Effector memory CD4-positive, alpha-beta T cell (primary cell): Measurements from ENCODE around the gene EVX1.

Experiments
- DNase-seq, 3 donors: peaks; one replicate each; pipeline ENCODE4 v3.0.0-alpha.2; 2020
- H3K27ac ChIP-seq: 2 replicates; pipeline ENCODE4 v1.7.0; 2013; ENCODE audit warnings: mild to moderate bottlenecking, low read length, moderate library complexity; ENCODE audit not compliant: insufficient read depth, poor library complexity, severe bottlenecking
- H3K27me3 ChIP-seq: replicated peaks from 2 replicates; pipeline ENCODE4 v1.7.0; 2013; ENCODE audit warnings: mild to moderate bottlenecking, low read length; ENCODE audit not compliant: insufficient read depth, control insufficient read depth, poor library complexity, severe bottlenecking
- H3K36me3 ChIP-seq: 2 replicates; pipeline ENCODE4 v1.7.0; 2013; ENCODE audit warnings: mild to moderate bottlenecking, low read length, moderate library complexity; ENCODE audit not compliant: control insufficient read depth, insufficient read depth
- H3K4me1 ChIP-seq: 2 replicates; pipeline ENCODE4 v1.7.0; 2013; ENCODE audit warnings: low read length, mild to moderate bottlenecking; ENCODE audit not compliant: control insufficient read depth, insufficient read depth, poor library complexity, severe bottlenecking
- H3K4me3 ChIP-seq: 2 replicates; pipeline ENCODE4 v1.7.0; 2013; ENCODE audit warnings: low read length, low read depth, mild to moderate bottlenecking; ENCODE audit not compliant: insufficient read depth, poor library complexity, severe bottlenecking
- H3K9me3 ChIP-seq: 2 replicates; pipeline ENCODE4 v1.7.0; 2013; ENCODE audit warnings: mild to moderate bottlenecking, low read length, moderate library complexity; ENCODE audit not compliant: control insufficient read depth

The EVX1 gene

GRCh38 chr7:27213433-27214238 is 29.0 kb upstream of the EVX1 start:
- no peak for DNase-seq
- H3K27me3 ChIP-seq, result peaks cover 39% of the 10 kb centered on the region
- no peak overlapping the region for H3K27ac ChIP-seq
- H3K9me3 ChIP-seq, result no peaks in the 10 kb centered on the region
- peaks cover 3% of the 10 kb centered on the region for H3K4me1 ChIP-seq
- H3K36me3 ChIP-seq, result no peaks in the 10 kb centered on the region
- H3K4me3 ChIP-seq, result no peak overlapping the region

GRCh38 chr7:27214239-27214950 is 28.2 kb upstream of the EVX1 start:
- H3K4me1 ChIP-seq, result peaks cover 3% of the 10 kb centered on the region
- peaks cover 38% of the 10 kb centered on the region for H3K27me3 ChIP-seq
- DNase-seq, result no peak
- H3K27ac ChIP-seq, result no peak overlapping the region
- no peaks in the 10 kb centered on the region for H3K36me3 ChIP-seq
- no peaks in the 10 kb centered on the region for H3K9me3 ChIP-seq
- no peak overlapping the region for H3K4me3 ChIP-seq

- Histone ChIP-seq H3K27me3 (peaks cover 46% of the 10 kb centered on the region), H3K36me3 (no peaks in the 10 kb centered on the region), H3K9me3 (no peaks in the 10 kb centered on the region), H3K4me1 (peaks cover 3% of the 10 kb centered on the region), H3K4me3 (no peak overlapping the region), H3K27ac (no peak overlapping the region)
- no peak for DNase-seq
Observed at GRCh38 chr7:27215356-27215755, 27.2 kb upstream of the EVX1 start.

- DNase-seq, result no peak
- no peak overlapping the region for H3K4me3 ChIP-seq
- no peaks in the 10 kb centered on the region for H3K36me3 ChIP-seq
- H3K27ac ChIP-seq, result no peak overlapping the region
- H3K4me1 ChIP-seq, result no peaks in the 10 kb centered on the region
- peaks cover 27% of the 10 kb centered on the region for H3K27me3 ChIP-seq
- H3K9me3 ChIP-seq, result no peaks in the 10 kb centered on the region
Observed at GRCh38 chr7:27217951-27218350, 24.7 kb upstream of the EVX1 start.

GRCh38 chr7:27219821-27220220 is 22.8 kb upstream of the EVX1 start:
- peaks cover 20% of the 10 kb centered on the region for H3K27me3 ChIP-seq
- H3K36me3 ChIP-seq, result no peaks in the 10 kb centered on the region

GRCh38 chr7:27220440-27220955 is 22.1 kb upstream of the EVX1 start:
- Histone ChIP-seq H3K4me3 (no peak overlapping the region), H3K27ac (no peak overlapping the region), H3K9me3 (no peaks in the 10 kb centered on the region), H3K36me3 (no peaks in the 10 kb centered on the region), H3K27me3 (peaks cover 27% of the 10 kb centered on the region), H3K4me1 (no peaks in the 10 kb centered on the region)
- no peak for DNase-seq

More at GRCh38 chr7:27219821-27220220, 22.8 kb upstream of the EVX1 start:
- no peak for DNase-seq
- Histone ChIP-seq H3K9me3 (no peaks in the 10 kb centered on the region), H3K4me1 (no peaks in the 10 kb centered on the region), H3K4me3 (no peak overlapping the region), H3K27ac (no peak overlapping the region)

- Histone ChIP-seq H3K27ac (no peak overlapping the region), H3K4me1 (no peaks in the 10 kb centered on the region), H3K9me3 (no peaks in the 10 kb centered on the region), H3K36me3 (no peaks in the 10 kb centered on the region), H3K4me3 (no peak overlapping the region), H3K27me3 (peaks cover 35% of the 10 kb centered on the region)
- DNase-seq, result no peak
Observed at GRCh38 chr7:27221201-27221797, 21.3 kb upstream of the EVX1 start.

- H3K27ac ChIP-seq, result no peak overlapping the region
- no peaks in the 10 kb centered on the region for H3K4me1 ChIP-seq
- H3K9me3 ChIP-seq, result no peaks in the 10 kb centered on the region
- H3K4me3 ChIP-seq, result no peak overlapping the region
- DNase-seq, result no peak
- H3K27me3 ChIP-seq, result peaks cover 34% of the 10 kb centered on the region
- H3K36me3 ChIP-seq, result no peaks in the 10 kb centered on the region
Observed at GRCh38 chr7:27223941-27224575, 18.5 kb upstream of the EVX1 start.

GRCh38 chr7:27224983-27225934 is 17.3 kb upstream of the EVX1 start:
- Histone ChIP-seq H3K27me3 (peaks cover 22% of the 10 kb centered on the region), H3K27ac (no peak overlapping the region), H3K9me3 (no peaks in the 10 kb centered on the region), H3K36me3 (no peaks in the 10 kb centered on the region), H3K4me3 (no peak overlapping the region), H3K4me1 (no peaks in the 10 kb centered on the region)
- DNase-seq, result no peak
